Activated effector memory CD4-positive, alpha-beta T cell treated with anti-CD3 and anti-CD28 coated beads, Interleukin-2, amount 50 U/mL, for 16 hours (primary cell): Measurements from ENCODE around the gene TUT4.

ENCODE experiments used
- DNase-seq: peaks from one replicate; pipeline ENCODE4 v3.0.0-alpha.2; 2020

The TUT4 gene

DNA sequence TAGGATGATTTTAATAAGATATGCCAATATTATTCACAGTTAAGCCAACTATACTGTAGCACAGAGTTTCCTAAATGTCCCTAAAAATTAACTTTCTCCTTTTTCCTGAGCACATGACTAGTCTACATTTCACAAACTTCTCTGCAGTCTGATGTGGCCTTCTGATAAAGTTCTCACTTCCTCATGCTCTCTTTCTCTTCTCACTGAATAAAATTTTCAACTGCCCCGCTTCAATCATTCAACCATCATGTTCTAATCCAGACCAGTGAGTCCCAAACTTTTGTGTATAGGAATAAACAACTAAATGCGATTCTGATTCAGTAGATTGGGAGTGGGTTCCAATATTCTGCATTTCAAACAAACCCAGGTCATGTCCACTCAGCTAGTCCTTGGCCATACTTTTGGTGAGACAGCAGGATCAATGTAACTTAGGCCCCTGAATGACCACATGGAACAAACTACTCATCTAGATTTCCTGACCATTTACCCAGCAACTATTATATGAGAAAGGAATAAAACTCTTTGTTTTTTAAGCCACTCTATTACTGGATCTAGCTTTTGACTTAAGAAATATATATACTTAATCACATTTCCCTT is 20.1 kb downstream of the TUT4 start:
- no peak for DNase-seq

DNA sequence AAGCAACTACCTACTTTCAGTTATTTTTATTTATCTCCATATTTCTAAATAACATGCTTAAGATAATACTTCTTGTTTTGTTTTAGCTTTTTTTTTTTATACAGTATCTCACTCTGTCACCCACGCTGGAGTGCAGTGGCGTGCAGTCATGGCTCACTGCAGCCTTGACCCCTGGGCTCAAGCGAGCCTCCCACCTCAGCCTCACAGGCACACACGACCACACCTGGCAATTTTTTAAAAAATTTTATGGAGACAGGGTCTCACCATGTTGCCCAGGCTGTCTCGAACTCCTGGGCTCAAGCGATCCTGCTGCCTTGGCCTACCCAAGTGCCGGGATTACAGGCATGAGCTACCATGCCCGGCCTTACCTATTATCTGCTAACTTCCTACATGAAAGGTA is 20.6 kb downstream of the TUT4 start:
- DNase-seq, result no peak

DNA sequence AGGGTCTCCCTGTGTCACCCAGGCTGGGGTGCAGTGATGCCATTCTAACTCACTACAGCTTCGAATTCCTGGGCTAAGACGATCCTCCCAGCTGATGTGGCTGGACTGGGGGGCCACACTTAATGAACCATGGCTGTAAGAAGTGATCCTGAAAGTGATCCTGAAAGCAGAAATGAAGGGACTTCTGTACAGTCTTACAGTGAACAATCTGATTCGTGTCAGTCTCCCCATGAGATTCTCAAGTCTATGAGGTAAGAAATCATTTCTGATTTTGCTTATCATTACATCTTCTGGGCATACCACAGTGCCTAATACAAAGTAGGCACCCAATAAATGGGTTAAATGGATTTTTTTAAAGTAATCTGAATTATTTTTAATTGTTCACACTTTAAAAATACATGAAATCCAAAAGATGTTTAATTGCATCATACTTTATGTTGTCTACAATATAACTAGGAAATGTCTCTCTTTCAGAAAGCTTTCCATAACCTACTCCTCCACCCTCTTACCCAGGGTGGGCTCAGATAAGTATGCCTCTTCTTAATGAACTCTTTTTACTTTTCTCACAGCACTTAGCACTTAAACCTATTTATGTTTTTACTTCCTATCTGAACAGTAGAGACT is 21.5 kb downstream of the TUT4 start:
- DNase-seq, result no peak

DNA sequence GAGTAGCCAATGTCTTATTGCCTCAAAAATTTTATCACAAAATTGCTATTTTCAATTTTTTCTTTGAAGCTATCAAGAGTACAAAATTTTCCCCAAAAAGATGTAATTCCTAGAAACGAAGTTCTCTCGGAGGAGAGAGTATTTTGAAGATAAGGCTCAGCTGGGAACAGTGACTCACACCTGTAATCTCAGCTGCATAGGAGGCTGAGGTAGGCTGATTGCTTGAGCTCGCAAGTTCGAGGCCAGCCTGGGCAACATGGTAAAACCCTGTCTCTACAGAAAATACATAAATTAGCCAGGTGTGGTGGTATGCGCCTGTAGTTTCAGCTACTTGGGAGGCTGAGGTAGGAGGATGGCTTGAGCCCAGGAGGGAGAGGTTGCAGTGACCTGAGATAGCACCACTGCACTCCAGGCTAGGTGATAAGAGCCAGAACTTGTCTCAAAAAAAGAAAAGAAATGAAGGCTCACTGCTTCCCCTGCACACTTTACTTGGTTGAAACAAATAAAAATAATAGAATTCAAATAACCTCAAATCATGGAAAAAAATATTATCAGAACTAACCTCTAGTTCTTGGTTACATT is 22.2 kb downstream of the TUT4 start:
- DNase-seq, result no peak

DNA sequence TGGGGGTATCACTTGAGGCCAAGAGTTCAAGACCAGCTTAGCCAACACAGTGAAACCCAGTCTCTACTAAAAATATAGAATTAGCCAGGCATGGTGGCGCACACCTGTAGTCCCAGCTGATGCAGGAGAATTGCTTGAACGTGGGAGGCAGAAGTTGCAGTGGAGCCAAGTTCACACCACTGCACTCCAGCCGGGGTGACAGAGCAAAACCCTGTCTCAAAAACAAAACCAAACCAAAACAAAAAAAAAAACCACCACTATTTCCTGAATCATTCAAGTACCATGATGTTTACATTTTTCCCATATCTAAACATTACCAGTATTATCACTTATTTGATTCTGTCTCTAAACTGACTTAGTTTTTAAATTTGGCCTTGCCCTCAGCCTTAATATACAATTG is 29.5 kb downstream of the TUT4 start:
- no peak for DNase-seq

DNA sequence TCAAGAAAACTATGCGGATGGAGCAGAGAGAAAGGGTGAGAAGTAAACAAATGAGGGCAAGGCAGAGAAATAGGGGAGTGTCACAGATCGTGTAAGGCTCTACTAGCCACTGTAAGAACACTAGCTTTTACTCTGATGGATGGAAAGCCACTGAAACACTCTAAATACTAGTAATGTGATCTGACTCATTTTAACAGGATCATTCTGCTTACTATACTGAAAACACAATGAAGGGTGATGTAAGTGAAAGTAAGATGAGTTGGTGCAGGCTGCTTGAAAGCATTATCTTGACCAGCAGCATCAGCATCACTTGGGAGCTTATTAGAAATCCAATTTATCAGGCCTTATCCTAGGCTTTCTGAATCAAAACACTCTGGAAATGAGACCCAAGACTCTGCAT is 32.7 kb downstream of the TUT4 start:
- DNase-seq, result no peak

DNA sequence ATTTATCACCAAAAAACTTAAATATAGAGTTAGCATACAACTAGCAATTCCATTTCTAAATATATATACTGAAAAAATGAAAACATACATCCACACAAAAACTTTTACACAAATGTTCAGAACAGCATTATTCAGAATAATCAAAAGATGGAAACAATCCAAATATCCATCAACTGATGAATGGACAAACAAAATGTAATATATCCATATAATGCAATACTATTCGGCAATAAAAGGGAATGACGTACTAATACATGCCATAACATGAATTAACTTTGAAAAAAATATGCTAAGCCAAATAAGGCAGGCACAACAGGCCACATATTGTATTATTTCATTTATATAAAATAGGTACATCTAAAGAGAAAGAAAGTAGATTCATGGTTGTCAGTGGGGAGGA is 33.9 kb downstream of the TUT4 start:
- no peak for DNase-seq

DNA sequence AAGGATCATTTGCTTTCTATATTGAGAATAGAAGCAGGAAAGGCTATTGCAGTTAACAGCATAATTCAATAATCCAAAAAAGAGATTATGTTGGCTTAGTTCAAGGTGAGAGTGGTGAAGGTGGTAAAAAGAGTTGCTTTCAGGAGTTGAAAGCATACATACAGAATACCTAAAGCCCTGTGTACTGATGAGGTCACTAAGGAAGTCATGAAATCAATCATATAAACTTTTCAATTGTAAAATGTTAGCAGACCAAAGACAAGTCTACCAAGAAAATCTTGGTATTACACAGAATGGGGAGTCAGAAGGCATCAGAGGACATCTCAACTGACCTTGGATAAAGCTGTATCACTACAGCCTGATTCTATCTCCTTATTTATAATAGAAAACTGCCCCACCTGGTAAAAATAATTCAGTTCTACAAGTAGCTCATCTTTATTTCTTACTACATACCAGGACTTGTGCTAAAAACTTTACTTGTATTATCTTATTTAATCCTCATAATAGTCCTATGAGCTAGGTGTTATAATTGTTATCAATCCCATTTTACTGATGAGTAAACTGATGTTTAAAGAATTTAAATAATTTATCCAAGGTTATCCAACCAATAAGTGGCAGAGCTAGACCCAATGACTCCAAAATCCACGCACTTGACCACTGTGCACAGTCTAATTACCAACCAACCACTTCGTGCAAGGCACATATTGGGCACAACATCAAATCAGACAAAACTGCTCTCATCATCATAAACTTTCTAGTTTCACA is 40.9 kb downstream of the TUT4 start:
- no peak for DNase-seq

DNA sequence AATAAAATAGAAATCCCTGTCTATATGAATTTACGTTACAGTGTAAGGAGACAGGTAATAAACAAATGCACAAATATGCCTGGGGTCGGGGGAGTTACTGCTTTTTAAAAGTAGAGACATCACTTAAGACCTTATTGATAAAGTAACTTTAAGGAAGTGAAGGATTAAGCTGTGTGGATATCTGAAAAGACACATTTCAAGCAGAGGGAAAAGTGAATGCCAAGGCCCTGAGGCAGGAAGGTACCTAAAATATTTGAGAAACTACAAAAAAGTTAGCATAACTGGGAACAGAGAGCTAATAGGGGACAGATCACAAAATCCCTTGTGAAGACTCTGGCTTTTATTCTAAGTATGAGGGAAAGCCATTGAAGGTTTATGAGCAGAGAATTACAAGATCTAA is 41.5 kb downstream of the TUT4 start:
- DNase-seq, result no peak

DNA sequence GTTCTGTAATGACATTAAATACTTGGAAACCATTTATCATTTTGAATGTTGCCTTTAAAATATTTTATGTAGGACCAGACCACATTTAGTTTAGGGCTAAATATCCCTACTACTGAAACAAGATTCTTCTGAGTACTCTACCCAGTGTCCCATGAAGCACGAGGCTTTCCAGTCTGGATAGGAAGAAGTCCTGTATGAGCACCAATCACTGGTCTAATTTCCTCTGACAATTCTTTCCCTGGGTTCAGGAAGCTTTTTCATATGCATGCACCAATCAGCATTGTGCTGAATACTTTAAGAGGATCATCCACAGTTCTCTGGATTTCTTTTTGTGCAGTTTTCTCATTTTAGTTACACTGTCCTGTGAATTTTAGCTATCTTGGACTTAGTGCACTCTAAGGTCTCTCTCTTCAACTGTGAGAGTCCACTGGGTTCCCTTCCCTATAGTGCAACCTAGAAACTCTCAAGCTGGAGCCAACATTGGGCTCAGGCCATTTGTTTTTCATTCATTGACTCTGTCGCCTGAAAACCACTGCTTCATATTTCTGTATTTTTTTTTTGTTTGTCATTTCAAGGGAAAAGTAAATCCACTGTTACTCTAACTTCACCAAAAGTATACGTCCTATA is 45.9 kb downstream of the TUT4 start:
- DNase-seq, result no peak

DNA sequence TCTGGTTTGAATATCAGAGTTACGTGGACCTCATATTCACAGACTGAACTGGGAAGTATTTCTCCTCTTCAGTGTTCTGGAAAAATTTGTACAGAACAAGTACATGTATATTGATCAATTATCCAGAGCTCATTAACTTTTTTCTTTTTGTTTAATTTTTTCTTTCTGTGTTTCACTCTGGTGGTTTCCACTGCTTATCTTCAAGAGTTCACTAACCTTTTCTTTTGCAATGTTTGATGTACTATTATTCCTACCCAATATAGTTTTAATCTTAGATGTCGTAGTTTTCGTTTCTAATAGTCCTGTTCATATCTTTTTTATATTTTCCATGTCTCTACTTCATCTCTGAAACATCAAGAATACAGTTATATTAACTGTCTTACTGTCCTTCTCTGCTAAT is 46.5 kb downstream of the TUT4 start:
- DNase-seq, result no peak

DNA sequence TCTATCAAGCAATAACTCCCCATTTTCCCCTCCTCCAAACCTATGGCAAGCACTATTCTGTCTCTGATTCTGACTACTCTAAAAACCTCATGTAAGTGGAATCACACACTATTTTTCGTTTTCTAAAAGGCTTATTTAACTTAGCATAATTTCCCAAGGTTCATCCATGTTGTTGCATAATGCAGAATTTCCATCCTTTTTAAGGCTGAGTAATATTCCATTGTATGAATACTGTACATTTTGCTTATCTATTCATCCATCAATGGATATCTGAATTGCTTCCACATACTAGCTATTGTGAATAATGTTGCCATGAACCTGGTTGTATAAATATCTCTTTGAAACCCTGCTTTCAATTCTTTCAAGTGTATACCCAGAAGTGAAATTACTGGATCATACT is 48.2 kb downstream of the TUT4 start:
- DNase-seq, result no peak

DNA sequence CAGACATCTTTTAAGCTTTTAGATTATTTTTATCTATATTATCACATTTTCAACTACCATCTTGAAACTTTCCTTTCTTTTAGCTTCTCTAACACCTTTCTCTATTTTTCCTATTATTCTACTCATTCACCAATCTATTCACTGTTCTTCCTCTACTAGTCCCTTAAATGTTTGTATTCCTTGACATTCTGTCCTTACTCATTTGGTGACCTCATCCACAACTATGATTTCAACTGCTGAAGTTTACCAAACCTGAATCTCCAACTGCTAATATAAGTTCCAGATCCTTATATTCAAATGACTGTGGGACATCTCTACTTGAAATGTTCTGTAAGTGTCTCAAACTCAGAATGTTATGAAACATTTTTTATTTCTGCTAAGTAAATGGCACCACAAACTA is 49.2 kb downstream of the TUT4 start:
- DNase-seq, result no peak

DNA sequence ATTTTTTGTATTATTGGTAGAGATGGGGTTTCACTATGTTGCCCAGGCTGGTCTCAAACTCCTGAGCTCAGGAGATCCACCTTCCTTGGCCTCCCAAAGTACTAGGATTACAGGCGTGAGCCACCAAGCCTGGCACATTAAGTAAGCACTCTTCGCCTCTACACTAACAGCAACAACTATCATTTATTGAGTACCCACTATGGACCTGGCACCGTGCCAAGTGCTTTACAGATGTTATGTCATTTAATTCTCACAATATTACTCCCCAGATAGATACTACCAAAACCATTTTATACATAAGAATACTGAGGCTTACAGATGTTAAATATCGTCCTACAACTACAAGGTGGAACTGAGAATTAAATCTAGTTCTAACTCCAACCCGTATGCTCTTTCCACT is 50.1 kb downstream of the TUT4 start:
- no peak for DNase-seq

DNA sequence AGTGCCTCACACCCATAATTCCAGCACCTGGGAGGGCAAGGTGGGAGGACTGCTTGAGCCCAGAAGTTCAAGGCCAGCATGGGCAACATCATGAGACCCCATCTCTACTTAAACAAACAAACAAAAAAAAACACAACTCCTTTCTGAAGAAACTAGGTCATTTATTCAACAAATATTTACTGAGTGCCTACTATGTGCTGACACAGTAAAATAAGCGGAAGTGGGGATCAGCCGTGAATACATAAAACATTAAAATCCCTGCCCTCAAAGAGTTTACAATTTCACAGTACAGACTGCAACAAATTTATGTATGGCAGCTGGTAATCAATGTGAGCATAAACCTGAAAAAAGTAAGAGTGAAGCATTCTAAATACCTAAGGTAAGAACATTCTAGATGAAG is 65.3 kb downstream of the TUT4 start:
- no peak for DNase-seq

DNA sequence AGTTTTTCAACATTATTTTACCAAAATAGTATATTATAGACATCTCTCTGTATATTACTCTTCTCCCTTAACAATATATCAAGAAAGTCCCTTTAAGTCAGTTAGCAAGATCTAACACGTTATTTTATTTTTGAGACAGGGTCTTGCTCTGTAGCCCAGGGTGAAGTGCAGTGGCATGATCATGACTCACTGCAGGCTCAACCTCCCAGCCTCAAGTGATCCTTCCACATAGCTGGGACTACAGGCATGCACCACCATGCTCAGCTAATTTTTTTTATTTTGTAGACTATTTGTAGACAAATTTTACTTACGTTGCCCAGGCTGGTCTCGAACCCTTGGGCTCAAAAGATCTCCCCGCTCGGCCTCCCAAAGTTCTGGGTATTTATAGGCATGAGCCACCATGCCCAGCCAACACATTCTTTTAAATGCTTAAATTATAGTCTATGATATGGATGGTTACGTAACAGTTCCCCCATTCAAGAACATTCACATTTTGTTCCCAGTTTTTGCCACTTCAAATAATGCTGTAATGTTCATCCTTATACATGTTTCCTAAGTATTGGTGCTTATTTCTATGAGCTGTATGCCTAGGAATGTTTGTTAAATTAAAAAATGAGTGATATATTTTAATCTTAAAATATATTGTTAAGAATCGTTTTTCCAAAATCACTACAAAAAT is 70.4 kb downstream of the TUT4 start:
- DNase-seq, result no peak

DNA sequence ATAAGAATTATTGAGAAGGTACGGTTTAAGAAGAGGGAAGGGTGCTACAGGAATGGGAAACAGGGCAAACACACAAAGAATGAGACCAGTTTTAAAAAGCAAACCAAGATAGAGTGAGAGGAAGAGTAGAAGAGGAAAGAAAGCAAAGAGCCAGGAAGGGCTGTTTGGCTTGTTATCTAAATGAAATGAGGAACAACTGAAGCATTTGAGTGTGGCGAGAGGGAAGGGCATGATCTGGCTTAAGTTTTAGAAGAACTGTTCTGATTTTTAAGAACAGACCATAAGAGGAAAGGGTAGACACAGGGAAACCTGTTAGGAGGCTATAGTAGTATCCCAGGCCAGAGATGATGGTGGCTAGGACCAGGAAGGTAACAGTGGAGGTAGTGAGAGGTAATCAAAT is 73.8 kb downstream of the TUT4 start:
- DNase-seq, result no peak

DNA sequence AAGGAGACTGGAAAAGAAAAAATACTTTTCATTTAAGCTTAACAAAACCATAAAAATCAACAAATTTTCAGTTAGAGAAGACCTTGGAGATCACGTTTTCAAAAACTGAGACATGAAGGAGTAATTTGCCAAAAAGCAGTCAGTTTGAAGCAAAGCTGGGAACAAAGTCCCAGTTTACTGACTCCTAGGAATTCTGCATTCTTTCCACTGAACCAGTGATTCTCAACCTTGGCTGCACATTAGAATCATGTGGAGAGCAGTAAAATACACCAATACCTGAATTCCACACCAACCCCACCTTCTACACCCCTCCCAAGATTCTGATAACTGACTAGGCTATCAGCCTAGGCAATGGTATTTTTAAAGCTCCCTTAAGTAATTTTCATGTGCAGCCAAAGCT is 75.0 kb downstream of the TUT4 start:
- no peak for DNase-seq

DNA sequence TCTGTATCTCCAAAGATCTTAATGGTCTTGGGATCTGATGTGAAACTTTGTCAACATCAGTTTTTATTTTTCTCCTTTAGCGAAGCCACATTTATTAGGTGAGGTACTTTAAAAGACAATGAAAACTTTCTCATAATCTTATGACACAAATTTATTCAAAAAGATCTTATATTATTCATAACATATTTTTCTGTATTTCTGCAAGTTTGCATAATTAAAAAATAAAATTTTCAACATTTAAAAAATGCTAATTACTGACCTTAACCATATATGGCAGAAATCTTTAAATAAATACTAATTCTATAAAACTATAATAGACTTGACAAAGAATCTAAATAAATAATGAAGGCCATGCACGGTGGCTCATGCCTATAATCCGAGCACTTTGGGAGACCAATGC is 75.9 kb downstream of the TUT4 start:
- no peak for DNase-seq

DNA sequence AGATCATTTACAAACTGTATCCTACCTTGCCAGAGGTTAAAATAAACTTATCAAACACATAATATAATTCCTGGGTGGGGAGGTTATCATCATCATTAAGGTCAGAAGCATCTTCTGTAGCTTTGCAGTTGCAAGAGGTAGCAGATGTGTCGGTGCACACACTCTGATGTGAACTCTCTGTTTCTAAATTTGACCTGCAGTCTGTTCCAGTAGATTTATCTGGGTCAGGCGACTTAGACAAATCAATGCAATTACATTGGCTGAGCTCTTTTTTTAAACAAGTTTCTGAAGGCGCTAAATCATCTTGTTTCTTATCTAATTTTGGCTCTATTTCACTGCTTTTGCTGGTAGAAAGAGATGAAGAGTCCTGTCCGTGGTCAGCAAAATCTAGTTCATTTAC is 78.1 kb downstream of the TUT4 start:
- DNase-seq, result no peak

DNA sequence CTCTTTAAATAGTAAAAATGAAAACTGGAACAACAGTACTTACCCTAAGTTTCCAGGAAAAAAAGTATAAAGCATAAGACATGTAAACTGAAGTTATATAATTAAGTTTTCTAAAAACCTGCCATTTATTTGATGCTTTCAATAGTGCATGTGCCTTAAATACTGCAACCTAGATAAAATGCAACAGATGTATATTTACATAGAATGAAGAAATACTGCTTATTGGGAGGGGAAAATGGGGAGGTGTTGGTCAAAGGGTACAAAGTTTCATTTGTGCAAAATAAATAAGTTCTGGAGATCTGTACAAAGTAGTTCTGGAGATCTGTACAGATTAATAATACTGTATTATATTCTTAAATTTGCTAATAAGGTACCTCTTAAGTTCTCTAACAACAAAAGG is 79.9 kb downstream of the TUT4 start:
- DNase-seq, result no peak

DNA sequence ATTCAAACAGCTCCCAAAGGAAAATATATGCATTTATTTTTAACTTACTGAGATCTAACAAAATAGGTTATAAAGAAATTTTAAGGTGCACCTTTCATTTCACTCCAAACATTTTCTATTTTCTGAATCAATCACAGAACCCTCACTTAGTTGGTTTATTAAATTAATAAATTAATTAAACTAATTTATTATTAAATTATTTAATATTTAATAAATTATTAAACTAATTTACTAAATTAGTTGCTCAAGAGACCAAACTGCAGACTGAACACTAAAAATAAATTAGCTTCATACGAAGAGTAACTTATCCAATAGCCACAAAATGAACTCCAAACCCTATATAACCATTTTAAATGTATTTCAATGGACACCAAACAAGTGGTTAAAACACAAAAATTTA is 80.5 kb downstream of the TUT4 start:
- DNase-seq, result no peak

DNA sequence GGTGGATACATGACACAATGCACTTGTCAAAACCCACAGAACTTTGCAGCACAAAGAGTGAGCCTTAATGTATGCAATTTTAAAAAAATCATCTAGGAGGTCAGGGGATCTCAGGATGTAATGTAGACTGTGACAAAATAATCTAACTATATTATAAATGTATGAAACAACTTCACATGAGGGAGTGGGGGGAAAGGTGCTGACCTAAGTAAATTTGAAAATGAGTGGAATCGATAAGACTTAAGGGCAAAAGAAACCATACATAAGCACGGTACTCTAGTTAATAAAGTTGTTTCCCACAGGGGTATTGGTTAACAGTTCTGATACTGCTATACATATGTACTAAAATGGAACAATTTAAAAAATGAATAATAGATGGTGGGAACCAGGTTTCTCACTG is 83.8 kb downstream of the TUT4 start:
- DNase-seq, result no peak
